ENCODE data around the gene ZSCAN1. TPM values are rescaled to one million over a fixed set of nuclear protein-coding genes. Genes with fewer than 3 reads are reported as not detected.

Gene ZSCAN1
- polyA plus RNA-seq, 1 of the 3 experiments (the other 2 are of a cell fraction): not detected

DNA sequence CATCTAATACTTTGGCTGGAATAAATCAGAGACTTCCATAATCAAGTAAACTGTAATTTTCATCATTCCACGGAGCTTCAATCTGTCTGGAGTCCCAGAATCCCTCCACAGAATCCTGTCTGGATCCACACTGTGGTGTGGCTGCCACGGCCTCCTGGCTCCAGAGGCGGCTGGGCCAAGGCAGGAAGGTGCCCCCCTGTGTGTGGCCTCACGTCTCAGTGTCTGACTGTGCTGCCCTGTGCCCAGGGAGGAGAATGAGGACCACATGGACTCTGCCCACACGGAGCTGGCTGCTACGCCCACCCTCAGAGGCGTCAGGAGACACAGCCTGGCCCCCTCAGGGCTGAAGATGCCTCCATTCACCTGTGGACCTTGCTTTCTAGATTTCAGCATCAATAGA, 13.0 kb downstream of the ZSCAN1 start (continued):
- no peak for TF ChIP-seq ZBTB33 (IDR thresholded peaks at IDR 0.05; ENCODE audit: borderline replicate concordance, low read depth)

GRCh38 chr19:58047672-58048071, 13.8 kb downstream of the ZSCAN1 start:
- no peak for TF ChIP-seq SIN3A (IDR thresholded peaks at IDR 0.05; ENCODE audit: borderline replicate concordance, low read depth, low read length)
- no peak for TF ChIP-seq EP300 (IDR thresholded peaks at IDR 0.05; ENCODE audit: borderline replicate concordance in 1 of 2, low read depth in 1 of 2, low read length in 1 of 2)
- TF ChIP-seq JUND (IDR thresholded peaks at IDR 0.05): no peak
- no peak for TF ChIP-seq MEF2A (IDR thresholded peaks at IDR 0.05; ENCODE audit: borderline replicate concordance, low read depth)
- TF ChIP-seq SMC3 (IDR thresholded peaks at IDR 0.05; ENCODE audit: low read depth, low read length): no peak
- TF ChIP-seq ELF1 (IDR thresholded peaks at IDR 0.05): no peak
- no peak for TF ChIP-seq GATA2 (CRISPR knock-in tag; IDR thresholded peaks at IDR 0.05)
- no peak for TF ChIP-seq TAF1 (IDR thresholded peaks at IDR 0.05; ENCODE audit: borderline replicate concordance, low read depth, low read length)
- no peak for TF ChIP-seq CHD2 (IDR thresholded peaks at IDR 0.05; ENCODE audit: low read length, partially characterized antibody)
- no peak for TF ChIP-seq MXI1 (IDR thresholded peaks at IDR 0.05; ENCODE audit: low read depth, low read length)
- TF ChIP-seq RXRA (IDR thresholded peaks at IDR 0.05; ENCODE audit: borderline replicate concordance, low read depth): no peak
- TF ChIP-seq NRF1 (IDR thresholded peaks at IDR 0.05; ENCODE audit: low read depth, low read length): no peak
- ChIA-PET POLR2A (no interaction called here), CTCF (no interaction called here)
- Histone ChIP-seq H4K20me1 (ENCODE audit: insufficient read depth) (no peaks in the 10 kb centered on the region), H3K27ac (ENCODE audit: low read depth in 2 of 2, low read length in 1 of 2) (no peak overlapping the region), H3K27me3 (ENCODE audit: insufficient read depth) (no peaks in the 10 kb centered on the region), H3K4me1 (ENCODE audit: control insufficient read depth in 1 of 2, insufficient read depth in 2 of 2, low read depth in 1 of 2, low read length in 1 of 2) (no peaks in the 10 kb centered on the region), H3K9me3 (no peaks in the 10 kb centered on the region), H3K4me2 (no peak overlapping the region), H3F3A (replicated peaks; ENCODE audit: insufficient read depth) (no peaks in the 10 kb centered on the region), H3K79me2 (ENCODE audit: insufficient read depth) (no peaks in the 10 kb centered on the region), H3K9ac (no peak overlapping the region), H3K9me2 (no peaks in the 10 kb centered on the region), H2AFZ (ENCODE audit: low read depth) (no peak overlapping the region), H3K4me3 (ENCODE audit: low read depth in 2 of 2, low read length in 1 of 2) (no peak overlapping the region), H3K36me3 (replicated peaks in 1 of 2; ENCODE audit: control insufficient read depth in 1 of 2, insufficient read depth in 2 of 2, low read length in 1 of 2) (no peaks in the 10 kb centered on the region)
- DNase-seq: no peak
- whole genome bisulfite sequencing (ENCODE audit: low lambda C conversion rate): 13% methylated on average over 7 of the region's 12 CpGs

DNA sequence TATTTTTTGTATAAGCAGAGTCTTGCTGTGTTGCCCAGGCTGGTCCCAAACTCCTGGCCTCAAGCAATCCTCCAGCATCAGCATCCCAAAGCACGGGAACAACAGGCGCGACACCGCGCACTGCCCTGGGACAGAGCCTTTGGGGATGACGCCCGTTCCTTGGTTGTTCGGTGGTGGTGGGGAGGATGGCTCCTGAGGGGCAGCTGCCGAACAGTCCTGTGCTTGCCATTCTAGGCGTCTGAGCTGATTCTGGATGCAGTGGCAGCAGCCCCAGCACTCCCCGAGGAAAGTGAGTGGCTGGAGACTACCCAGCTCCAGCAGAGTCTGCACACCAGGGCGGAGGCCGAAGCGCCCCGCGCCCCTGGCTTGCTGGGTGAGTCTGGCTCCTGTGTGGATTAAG, 18.4 kb downstream of the ZSCAN1 start:
- Histone ChIP-seq H2AFZ (ENCODE audit: low read depth) (no peak overlapping the region), H3F3A (replicated peaks; ENCODE audit: insufficient read depth) (no peaks in the 10 kb centered on the region), H3K27me3 (ENCODE audit: insufficient read depth) (no peaks in the 10 kb centered on the region), H3K36me3 (replicated peaks in 1 of 2; ENCODE audit: control insufficient read depth in 1 of 2, insufficient read depth in 2 of 2, low read length in 1 of 2) (no peaks in the 10 kb centered on the region), H3K27ac (ENCODE audit: low read depth in 2 of 2, low read length in 1 of 2) (no peak overlapping the region), H3K79me2 (ENCODE audit: insufficient read depth) (no peaks in the 10 kb centered on the region), H3K9ac (no peak overlapping the region), H4K20me1 (ENCODE audit: insufficient read depth) (no peaks in the 10 kb centered on the region), H3K9me3 (no peaks in the 10 kb centered on the region), H3K4me3 (ENCODE audit: low read depth in 2 of 2, low read length in 1 of 2) (no peak overlapping the region), H3K4me2 (no peak overlapping the region), H3K4me1 (ENCODE audit: control insufficient read depth in 1 of 2, insufficient read depth in 2 of 2, low read depth in 1 of 2, low read length in 1 of 2) (no peaks in the 10 kb centered on the region), H3K9me2 (no peaks in the 10 kb centered on the region)
- ChIA-PET POLR2A (no interaction called here), CTCF (no interaction called here)
- DNase-seq: no peak
- 76% methylated on average over 6 of the region's 16 CpGs for WGBS (ENCODE audit: low lambda C conversion rate)
- TF ChIP-seq POLR2AphosphoS5 (IDR thresholded peaks at IDR 0.05; ENCODE audit: low read depth, low read length): no peak
- no peak for TF ChIP-seq RAD21 (IDR thresholded peaks at IDR 0.05; ENCODE audit: low read length)
- TF ChIP-seq, protein P1, sequence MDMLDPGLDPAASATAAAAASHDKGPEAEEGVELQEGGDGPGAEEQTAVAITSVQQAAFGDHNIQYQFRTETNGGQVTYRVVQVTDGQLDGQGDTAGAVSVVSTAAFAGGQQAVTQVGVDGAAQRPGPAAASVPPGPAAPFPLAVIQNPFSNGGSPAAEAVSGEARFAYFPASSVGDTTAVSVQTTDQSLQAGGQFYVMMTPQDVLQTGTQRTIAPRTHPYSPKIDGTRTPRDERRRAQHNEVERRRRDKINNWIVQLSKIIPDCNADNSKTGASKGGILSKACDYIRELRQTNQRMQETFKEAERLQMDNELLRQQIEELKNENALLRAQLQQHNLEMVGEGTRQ (IDR thresholded peaks at IDR 0.05; ENCODE audit: borderline replicate concordance, low read depth, low read length): no peak
- TF ChIP-seq IRF3 (IDR thresholded peaks at IDR 0.05; ENCODE audit: low read depth, low read length): no peak
- no peak for TF ChIP-seq ELF1 (IDR thresholded peaks at IDR 0.05)
- TF ChIP-seq TCF12 (IDR thresholded peaks at IDR 0.05): no peak
- no peak for TF ChIP-seq GATA2 (CRISPR knock-in tag; IDR thresholded peaks at IDR 0.05)

All from SK-N-SH (cell line).